ENCODE data around the gene HHATL. TPM values are rescaled to one million over a fixed set of nuclear protein-coding genes. Genes with fewer than 3 reads are reported as not detected.
A peak's percentile ranks its signal among the peaks of the same experiment; 100 is the strongest.

Gene HHATL
- total and polyA plus RNA-seq, 8 donors, result 0.29 to 1.3 (median 1.0) TPM; not detected in 1

DNA sequence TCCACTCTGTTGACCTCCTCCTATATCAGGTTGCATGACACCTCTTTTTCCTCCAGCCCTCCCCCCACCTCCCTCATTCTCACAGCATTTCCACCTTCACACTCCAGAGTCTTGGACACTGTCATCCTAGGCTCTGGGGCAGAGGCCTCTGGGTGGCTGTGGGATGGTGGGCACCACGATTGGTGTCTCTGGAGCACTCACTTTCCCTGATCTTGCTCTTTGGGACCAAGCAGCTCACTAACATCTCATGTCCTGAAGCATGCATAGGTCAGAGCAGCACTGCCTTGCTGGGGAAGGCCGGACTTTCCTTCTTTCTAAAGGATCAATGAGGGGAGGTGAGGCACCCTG is 34.2 kb downstream of the HHATL start:
- no peaks in the 10 kb centered on the region for H3K4me1 ChIP-seq
- no peak for ATAC-seq
- H3K27me3 ChIP-seq, result no peaks in the 10 kb centered on the region
- no peaks in the 10 kb centered on the region for H3K9me3 ChIP-seq
- H3K4me3 ChIP-seq, result no peak overlapping the region
- no peak for DNase-seq
- peaks cover 0 to 9% of the 10 kb centered on the region in 2 donors for H3K36me3 ChIP-seq
- intact Hi-C loops (cut with DNase I), result no loop called here
- H3K27ac ChIP-seq, result no peak overlapping the region
- TF ChIP-seq, protein P1, sequence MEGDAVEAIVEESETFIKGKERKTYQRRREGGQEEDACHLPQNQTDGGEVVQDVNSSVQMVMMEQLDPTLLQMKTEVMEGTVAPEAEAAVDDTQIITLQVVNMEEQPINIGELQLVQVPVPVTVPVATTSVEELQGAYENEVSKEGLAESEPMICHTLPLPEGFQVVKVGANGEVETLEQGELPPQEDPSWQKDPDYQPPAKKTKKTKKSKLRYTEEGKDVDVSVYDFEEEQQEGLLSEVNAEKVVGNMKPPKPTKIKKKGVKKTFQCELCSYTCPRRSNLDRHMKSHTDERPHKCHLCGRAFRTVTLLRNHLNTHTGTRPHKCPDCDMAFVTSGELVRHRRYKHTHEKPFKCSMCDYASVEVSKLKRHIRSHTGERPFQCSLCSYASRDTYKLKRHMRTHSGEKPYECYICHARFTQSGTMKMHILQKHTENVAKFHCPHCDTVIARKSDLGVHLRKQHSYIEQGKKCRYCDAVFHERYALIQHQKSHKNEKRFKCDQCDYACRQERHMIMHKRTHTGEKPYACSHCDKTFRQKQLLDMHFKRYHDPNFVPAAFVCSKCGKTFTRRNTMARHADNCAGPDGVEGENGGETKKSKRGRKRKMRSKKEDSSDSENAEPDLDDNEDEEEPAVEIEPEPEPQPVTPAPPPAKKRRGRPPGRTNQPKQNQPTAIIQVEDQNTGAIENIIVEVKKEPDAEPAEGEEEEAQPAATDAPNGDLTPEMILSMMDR (IDR thresholded peaks at IDR 0.05), result no peak

DNA sequence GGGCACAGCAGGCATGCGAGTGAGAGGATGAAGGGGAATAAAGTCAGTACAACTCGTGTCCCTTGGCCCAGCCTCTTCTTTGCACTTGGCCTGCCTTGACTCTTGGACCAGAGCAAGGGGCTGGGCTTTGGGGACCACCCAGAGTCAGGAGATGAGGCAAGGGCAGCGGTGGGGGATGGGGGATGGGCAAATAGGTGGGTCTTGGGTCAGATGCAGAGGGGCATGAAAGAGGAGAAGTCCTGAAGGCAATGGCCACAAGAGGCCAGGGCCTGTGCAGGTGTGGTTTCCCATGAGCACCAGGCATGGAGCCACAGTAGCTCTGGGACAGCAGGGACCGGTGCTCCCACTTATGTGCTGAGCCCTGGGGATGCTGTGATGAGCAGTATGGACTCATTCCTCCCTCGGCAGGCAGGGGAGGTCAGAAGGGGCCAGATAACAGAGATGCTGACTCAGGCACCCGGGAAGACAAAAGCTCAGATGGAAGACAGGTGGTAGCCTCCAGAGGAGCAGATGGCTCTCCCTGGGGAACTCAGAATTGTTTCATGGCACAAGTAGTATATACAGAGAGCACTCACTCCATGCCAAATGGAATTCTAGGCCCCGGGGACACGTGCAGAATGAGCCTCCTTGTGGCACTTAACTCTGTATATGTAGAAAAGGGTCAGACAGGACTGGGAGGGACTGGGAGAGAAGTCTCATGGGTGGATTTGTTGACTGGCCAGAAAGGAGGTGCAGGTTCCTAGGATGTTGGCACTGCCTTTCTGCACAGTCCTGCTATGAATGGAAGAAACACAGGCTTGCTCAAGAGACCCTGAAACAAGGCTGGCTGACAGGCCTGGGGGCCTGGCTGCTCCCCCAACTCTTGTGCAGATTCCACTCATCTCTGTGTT is 34.8 kb downstream of the HHATL start:
- no peak overlapping the region for H3K27ac ChIP-seq
- TF ChIP-seq, protein P1 (IDR thresholded peaks at IDR 0.05), result no peak
- ATAC-seq (no peak), DNase-seq (no peak)
- H3K4me3 ChIP-seq, result no peak overlapping the region
- H3K36me3 ChIP-seq, result peaks cover 0 to 9% of the 10 kb centered on the region in 2 donors
- no peaks in the 10 kb centered on the region for H3K27me3 ChIP-seq
- intact Hi-C loops (cut with DNase I), result no loop called here
- H3K4me1 ChIP-seq, result no peaks in the 10 kb centered on the region
- H3K9me3 ChIP-seq, result no peaks in the 10 kb centered on the region

DNA sequence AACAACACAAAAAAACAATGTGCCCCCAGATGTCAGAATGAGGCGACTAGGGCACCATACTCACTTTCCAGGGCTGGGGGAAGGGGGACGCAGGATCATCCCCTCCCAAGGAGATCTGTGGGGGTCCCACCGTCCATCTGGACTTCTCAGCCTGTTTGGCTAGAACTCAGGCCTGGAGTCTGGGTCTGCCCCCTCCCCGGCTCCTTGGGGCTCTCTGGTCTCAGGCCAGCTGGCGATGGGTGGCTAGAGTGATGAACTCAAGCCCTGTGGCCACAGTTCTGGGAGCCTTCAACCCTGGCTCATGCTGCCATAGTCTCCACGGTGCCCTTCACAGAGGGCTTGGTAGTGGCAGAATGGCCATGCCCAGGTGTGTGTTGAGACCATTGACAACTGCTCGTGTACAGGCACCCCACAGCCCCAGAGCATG is 35.5 kb downstream of the HHATL start:
- DNase-seq, result peak in 1 of 4 donors; percentile 47
- H3K27ac ChIP-seq, result no peak overlapping the region

GRCh38 chr3:42666577-42666998 is 36.0 kb downstream of the HHATL start:
- ATAC-seq, result no peak
- intact Hi-C loops (cut with DNase I), result no loop called here
- H3K27ac ChIP-seq, result no peak overlapping the region

More for the DNA sequence above, 35.5 kb downstream of the HHATL start:
- no peaks in the 10 kb centered on the region for H3K9me3 ChIP-seq
- ATAC-seq, result no peak
- no peaks in the 10 kb centered on the region for H3K27me3 ChIP-seq
- H3K36me3 ChIP-seq, result peaks cover 0 to 11% of the 10 kb centered on the region in 2 donors
- H3K4me3 ChIP-seq, result no peak overlapping the region
- H3K4me1 ChIP-seq, result no peaks in the 10 kb centered on the region
- intact Hi-C loops (cut with DNase I), result no loop called here
- TF ChIP-seq, protein P1 (IDR thresholded peaks at IDR 0.05), result no peak

DNA sequence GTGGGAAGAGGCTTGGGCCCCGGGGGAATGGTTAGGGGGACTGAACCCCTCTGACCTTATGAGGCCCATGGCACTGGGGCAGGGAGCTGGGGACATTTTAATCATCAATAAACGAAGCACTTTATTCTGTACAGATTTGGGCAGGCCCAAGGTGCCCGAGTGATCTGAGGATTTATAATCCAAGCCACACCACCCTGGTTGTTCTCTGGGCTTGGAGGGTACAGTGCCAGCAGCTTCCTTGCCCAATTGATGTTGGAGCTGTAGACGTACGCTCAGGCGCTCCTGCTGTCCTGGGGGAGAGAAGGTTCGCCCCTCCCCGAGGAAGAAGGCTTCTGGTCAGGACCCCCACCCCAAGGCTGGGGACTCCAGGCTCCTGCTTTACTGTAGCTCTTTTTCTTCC is 36.6 kb downstream of the HHATL start:
- ATAC-seq, result no peak

More at GRCh38 chr3:42666577-42666998, 36.0 kb downstream of the HHATL start:
- no peaks in the 10 kb centered on the region for H3K4me1 ChIP-seq
- H3K27me3 ChIP-seq, result no peaks in the 10 kb centered on the region
- H3K9me3 ChIP-seq, result no peaks in the 10 kb centered on the region
- no peak overlapping the region for H3K4me3 ChIP-seq
- DNase-seq, result no peak
- H3K36me3 ChIP-seq, result peaks cover 0 to 16% of the 10 kb centered on the region in 2 donors
- TF ChIP-seq, protein P1 (IDR thresholded peaks at IDR 0.05), result no peak

More for the DNA sequence above, 36.6 kb downstream of the HHATL start:
- no peaks in the 10 kb centered on the region for H3K9me3 ChIP-seq
- no peak overlapping the region for H3K4me3 ChIP-seq
- H3K36me3 ChIP-seq, result peaks cover 0 to 20% of the 10 kb centered on the region in 2 donors
- no peak overlapping the region for H3K27ac ChIP-seq
- intact Hi-C loops (cut with DNase I), result no loop called here
- no peaks in the 10 kb centered on the region for H3K27me3 ChIP-seq
- no peak for DNase-seq
- TF ChIP-seq, protein P1 (IDR thresholded peaks at IDR 0.05), result no peak
- no peaks in the 10 kb centered on the region for H3K4me1 ChIP-seq
